ENCODE data around the gene ATP5IF1. TPM values are rescaled to one million over a fixed set of nuclear protein-coding genes. Genes with fewer than 3 reads are reported as not detected.

The ATP5IF1 gene
- total and polyA plus RNA-seq, 4 experiments from 2014 or later, result 111 to 743 (median 247) TPM

DNA sequence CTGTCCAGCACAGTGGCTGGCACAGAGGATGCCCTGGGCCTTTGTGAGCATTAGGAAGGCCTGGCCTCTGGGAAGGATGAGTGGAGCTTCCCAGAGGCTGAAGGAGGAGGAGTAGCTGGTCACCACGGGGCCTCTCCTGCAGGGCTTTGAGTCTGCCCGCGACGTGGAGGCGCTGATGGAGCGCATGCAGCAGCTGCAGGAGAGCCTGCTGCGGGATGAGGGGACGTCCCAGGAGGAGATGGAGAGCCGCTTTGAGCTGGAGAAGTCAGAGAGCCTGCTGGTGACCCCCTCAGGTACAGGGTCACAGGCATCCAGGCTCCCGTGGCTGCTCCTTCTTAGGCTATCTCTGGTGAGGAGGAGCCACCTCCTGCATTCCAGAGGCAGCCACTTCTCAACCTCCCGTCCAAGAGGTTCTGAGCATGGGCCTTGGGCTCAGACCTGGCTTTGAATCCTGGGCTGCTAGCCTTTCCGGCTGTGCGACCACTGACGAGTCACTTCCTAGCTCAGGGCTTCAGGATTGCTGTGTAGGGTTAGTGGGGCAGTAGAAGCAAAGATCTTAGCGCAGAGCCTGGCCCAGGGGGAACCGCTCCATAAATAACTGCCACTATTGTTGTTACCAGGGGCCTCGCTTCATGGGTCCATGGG is 37.4 kb downstream of the ATP5IF1 start:
- Histone ChIP-seq H3K4me3 (ENCODE audit: low read length in 2 of 2) (no peak overlapping the region), H3K27me3 (ENCODE audit: insufficient read depth, low read length) (no peaks in the 10 kb centered on the region), H3K4me1 (ENCODE audit: insufficient read depth, low read length) (no peaks in the 10 kb centered on the region), H3K36me3 (ENCODE audit: insufficient read depth, low read length) (peaks cover 23% of the 10 kb centered on the region), H3K9me3 (ENCODE audit: control insufficient read depth in 1 of 2, low read length in 2 of 2) (no peaks in the 10 kb centered on the region), H3K27ac (ENCODE audit: low read depth, low read length) (no peak overlapping the region)
- no peak for DNase-seq
- Mint-ChIP-seq H3K36me3 (peaks cover 24 to 39% of the 10 kb centered on the region in 2 donors), H3K4me1 (peaks cover 0 to 3% (median under 1%) of the 10 kb centered on the region in 4 donors), H3K4me3 (no peak overlapping the region), H3K27ac (peak overlapping the region in 1 of 7 donors; percentile 50), H3K27me3 (no peaks in the 10 kb centered on the region), H3K9me3 (no peaks in the 10 kb centered on the region)
- intact Hi-C loops (cut with micrococcal nuclease), result no loop called here
- ChIA-PET CTCF (ENCODE audit: partially characterized antibody) (interaction anchor here (1.7 to 1.9 kb wide), 2 partner anchors 22 to 25 kb away, joined by 5 read pairs; no protein-coding TSS in a partner anchor), POLR2A (ENCODE audit: partially characterized antibody) (interaction anchor here (0.6 to 1.0 kb wide), 2 partner anchors 14 to 1660 kb away, joined by 3 read pairs; partner anchors contain the start of gene SESN2)

- Histone ChIP-seq H3K4me1 (ENCODE audit: insufficient read depth, low read length) (no peaks in the 10 kb centered on the region), H3K27me3 (ENCODE audit: insufficient read depth, low read length) (no peaks in the 10 kb centered on the region), H3K9me3 (ENCODE audit: control insufficient read depth in 1 of 2, low read length in 2 of 2) (no peaks in the 10 kb centered on the region), H3K36me3 (ENCODE audit: insufficient read depth, low read length) (peaks cover 9% of the 10 kb centered on the region), H3K4me3 (ENCODE audit: low read length in 2 of 2) (no peak overlapping the region), H3K27ac (ENCODE audit: low read depth, low read length) (no peak overlapping the region)
- H3K4me1 Mint-ChIP-seq, result peaks cover 0 to 6% (median 5%) of the 10 kb centered on the region in 4 donors
- no peak overlapping the region for H3K4me3 Mint-ChIP-seq
- peak overlapping the region in 1 of 7 donors; percentile 43 for H3K27ac Mint-ChIP-seq
- H3K9me3 Mint-ChIP-seq, result no peaks in the 10 kb centered on the region
- H3K27me3 Mint-ChIP-seq, result no peaks in the 10 kb centered on the region
- intact Hi-C loops (cut with micrococcal nuclease), result no loop called here
- ChIA-PET POLR2A (ENCODE audit: partially characterized antibody) (interaction anchor here (0.5 kb wide), 1 partner anchor 46 kb away, joined by 3 read pairs; no protein-coding TSS in a partner anchor), CTCF (ENCODE audit: partially characterized antibody) (interaction anchor here (2.6 kb wide), 1 partner anchor 30 kb away, joined by 7 read pairs; no protein-coding TSS in a partner anchor)
- no peak for DNase-seq
- peaks cover 31 to 48% of the 10 kb centered on the region in 2 donors for H3K36me3 Mint-ChIP-seq
These were observed 42.8 kb downstream of the ATP5IF1 start for GRCh38 chr1:28278763-28279162.

- Mint-ChIP-seq H3K4me3 (no peak overlapping the region), H3K27ac (peak overlapping the region in 3 of 7 donors; percentile 10 to 48 (median 18)), H3K4me1 (peaks cover 0 to 6% (median 5%) of the 10 kb centered on the region in 4 donors), H3K9me3 (no peaks in the 10 kb centered on the region), H3K36me3 (peaks cover 24 to 42% of the 10 kb centered on the region in 2 donors), H3K27me3 (no peaks in the 10 kb centered on the region)
- Histone ChIP-seq H3K4me3 (ENCODE audit: low read length in 2 of 2) (no peak overlapping the region), H3K36me3 (ENCODE audit: insufficient read depth, low read length) (peaks cover 2% of the 10 kb centered on the region), H3K27me3 (ENCODE audit: insufficient read depth, low read length) (no peaks in the 10 kb centered on the region), H3K27ac (ENCODE audit: low read depth, low read length) (no peak overlapping the region), H3K4me1 (ENCODE audit: insufficient read depth, low read length) (no peaks in the 10 kb centered on the region), H3K9me3 (ENCODE audit: control insufficient read depth in 1 of 2, low read length in 2 of 2) (no peaks in the 10 kb centered on the region)
- no peak for DNase-seq
- ChIA-PET POLR2A (ENCODE audit: partially characterized antibody) (interaction anchor here (0.6 kb wide), 1 partner anchor 638 kb away, joined by 3 read pairs; no protein-coding TSS in a partner anchor), CTCF (ENCODE audit: partially characterized antibody) (interaction anchor here (1.1 to 2.6 kb wide), 2 partner anchors 10 to 31 kb away, joined by 3 to 7 read pairs; no protein-coding TSS in a partner anchor)
- intact Hi-C loops (cut with micrococcal nuclease), result no loop called here
These were observed 43.8 kb downstream of the ATP5IF1 start for GRCh38 chr1:28279721-28280120.

DNA sequence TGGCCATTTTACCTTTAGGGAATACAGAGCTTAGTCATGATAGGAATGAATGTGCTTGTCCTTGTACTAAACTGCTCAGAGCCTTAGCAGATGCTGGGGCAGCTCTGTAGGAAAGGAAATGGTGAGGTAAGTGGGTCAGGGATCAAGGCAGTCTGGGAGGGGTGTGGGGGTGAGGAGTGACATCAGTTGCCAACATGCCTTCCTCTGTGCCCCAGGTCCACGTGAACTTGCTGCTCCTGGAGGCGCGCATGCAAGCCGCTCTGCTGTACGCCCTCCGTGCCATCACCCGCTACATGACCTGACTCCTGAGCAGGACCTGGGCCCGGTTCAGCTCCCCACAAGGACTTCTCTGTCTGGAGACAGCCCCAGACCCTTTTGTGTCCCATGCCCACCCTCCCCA is 44.6 kb downstream of the ATP5IF1 start:
- DNase-seq, result peak in 2 of 5 donors; percentile 9 to 15
- Mint-ChIP-seq H3K27me3 (no peaks in the 10 kb centered on the region), H3K9me3 (no peaks in the 10 kb centered on the region), H3K4me3 (no peak overlapping the region), H3K27ac (peak overlapping the region in 4 of 7 donors; percentile 63 to 81 (median 72)), H3K4me1 (peaks cover 0 to 6% (median 5%) of the 10 kb centered on the region in 4 donors), H3K36me3 (peaks cover 19 to 36% of the 10 kb centered on the region in 2 donors)
- Histone ChIP-seq H3K4me1 (ENCODE audit: insufficient read depth, low read length) (no peaks in the 10 kb centered on the region), H3K9me3 (ENCODE audit: control insufficient read depth in 1 of 2, low read length in 2 of 2) (no peaks in the 10 kb centered on the region), H3K4me3 (ENCODE audit: low read length in 2 of 2) (no peak overlapping the region), H3K36me3 (ENCODE audit: insufficient read depth, low read length) (no peaks in the 10 kb centered on the region), H3K27me3 (ENCODE audit: insufficient read depth, low read length) (no peaks in the 10 kb centered on the region), H3K27ac (ENCODE audit: low read depth, low read length) (no peak overlapping the region)
- ChIA-PET POLR2A (ENCODE audit: partially characterized antibody) (interaction anchor here (0.6 kb wide), 1 partner anchor 203 kb away, joined by 3 read pairs; no protein-coding TSS in a partner anchor), CTCF (ENCODE audit: partially characterized antibody) (interaction anchor here (0.6 to 2.6 kb wide), 3 partner anchors 10 to 672 kb away, joined by 3 to 7 read pairs (median 3); no protein-coding TSS in a partner anchor)
- intact Hi-C loops (cut with micrococcal nuclease), result no loop called here

- Mint-ChIP-seq H3K36me3 (peaks cover 19 to 35% of the 10 kb centered on the region in 2 donors), H3K27me3 (no peaks in the 10 kb centered on the region), H3K27ac (peak overlapping the region in 4 of 7 donors; percentile 63 to 70 (median 66)), H3K4me1 (peaks cover 0 to 6% (median 5%) of the 10 kb centered on the region in 4 donors), H3K4me3 (no peak overlapping the region), H3K9me3 (no peaks in the 10 kb centered on the region)
- no peak overlapping the region for H3K4me3 ChIP-seq (ENCODE audit: low read length in 2 of 2)
- no peak overlapping the region for H3K27ac ChIP-seq (ENCODE audit: low read depth, low read length)
- H3K36me3 ChIP-seq (ENCODE audit: insufficient read depth, low read length), result no peaks in the 10 kb centered on the region
- H3K9me3 ChIP-seq (ENCODE audit: control insufficient read depth in 1 of 2, low read length in 2 of 2), result no peaks in the 10 kb centered on the region
- DNase-seq, result no peak
- CTCF ChIA-PET (ENCODE audit: partially characterized antibody), result interaction anchor here (0.6 to 2.6 kb wide), 3 partner anchors 11 to 672 kb away, joined by 3 to 7 read pairs (median 3); no protein-coding TSS in a partner anchor
- H3K4me1 ChIP-seq (ENCODE audit: insufficient read depth, low read length), result no peaks in the 10 kb centered on the region
- no peaks in the 10 kb centered on the region for H3K27me3 ChIP-seq (ENCODE audit: insufficient read depth, low read length)
- POLR2A ChIA-PET (ENCODE audit: partially characterized antibody), result interaction anchor here (0.6 kb wide), 1 partner anchor 202 kb away, joined by 3 read pairs; no protein-coding TSS in a partner anchor
- intact Hi-C loops (cut with micrococcal nuclease), result no loop called here
These were observed 45.1 kb downstream of the ATP5IF1 start for GRCh38 chr1:28280977-28281381.

GRCh38 chr1:28281608-28282425 is 45.9 kb downstream of the ATP5IF1 start:
- POLR2A ChIA-PET (ENCODE audit: partially characterized antibody), result no interaction called here
- Mint-ChIP-seq H3K27me3 (no peaks in the 10 kb centered on the region), H3K9me3 (no peaks in the 10 kb centered on the region), H3K4me3 (no peak overlapping the region), H3K27ac (no peak overlapping the region), H3K36me3 (peaks cover 19 to 35% of the 10 kb centered on the region in 2 donors), H3K4me1 (peaks cover 0 to 6% (median 5%) of the 10 kb centered on the region in 4 donors)
- Histone ChIP-seq H3K36me3 (ENCODE audit: insufficient read depth, low read length) (no peaks in the 10 kb centered on the region), H3K27ac (ENCODE audit: low read depth, low read length) (no peak overlapping the region), H3K4me1 (ENCODE audit: insufficient read depth, low read length) (no peaks in the 10 kb centered on the region), H3K27me3 (ENCODE audit: insufficient read depth, low read length) (no peaks in the 10 kb centered on the region), H3K9me3 (ENCODE audit: control insufficient read depth in 1 of 2, low read length in 2 of 2) (no peaks in the 10 kb centered on the region), H3K4me3 (ENCODE audit: low read length in 2 of 2) (no peak overlapping the region)
- no peak for DNase-seq
- intact Hi-C loops (cut with micrococcal nuclease), result no loop called here
- CTCF ChIA-PET (ENCODE audit: partially characterized antibody), result no interaction called here

Data from CD4-positive, alpha-beta memory T cell (primary cell).